Panc1 (cell line): ENCODE measurements around the gene PSMB10. TPM values are rescaled to one million over a fixed set of nuclear protein-coding genes. Genes with fewer than 3 reads are reported as not detected.

ENCODE experiments used
- ATAC-seq: fragments of 200-7000 bp; cut with Tn5 transposase; 2 replicates; pipeline ENCODE4 v1.9.1; 2020; ENCODE audit warnings: mild to moderate bottlenecking, moderate library complexity
- BruUV-seq: library from RNA; stranded (reverse); fragments of 400-500 nt; replicated peaks from 2 replicates; lab custom pipeline; 2021; lab: Mats Ljungman, UMichigan
- CTCF ChIA-PET: fragments of 300-600 bp; sonication (Branson Sonifier 250); formaldehyde crosslinking; loops from one replicate; lab custom pipeline; 2022; ENCODE audit warnings: antibody characterized with exemption; lab: Charles Lee
- POLR2A ChIA-PET: fragments of 300-600 bp; sonication (Branson Sonifier 250); formaldehyde crosslinking; loops from one replicate; lab custom pipeline; 2022; ENCODE audit warnings: antibody characterized with exemption; lab: Charles Lee
- DNase-seq: peaks from one replicate; pipeline ENCODE4 v3.0.0-alpha.2; 2010; ENCODE audit warnings: low read depth, low spot score
- H3K27ac ChIP-seq: 2 replicates; pipeline ENCODE4 v1.5.1; 2011; ENCODE audit warnings: mild to moderate bottlenecking, low read length, inconsistent platforms
- H3K27me3 ChIP-seq: fragments of 200-500 bp; sonication (Bioruptor generic); 2 replicates; pipeline ENCODE4 v1.6.0; 2014; ENCODE audit warnings: low read length, inconsistent platforms; ENCODE audit not compliant: control insufficient read depth, insufficient read depth
- H3K36me3 ChIP-seq: fragments of 200-500 bp; sonication (Bioruptor generic); 2 replicates; pipeline ENCODE4 v1.5.1; 2014; ENCODE audit warnings: inconsistent platforms, mild to moderate bottlenecking, low read length, moderate library complexity; ENCODE audit not compliant: control insufficient read depth, insufficient read depth
- H3K4me1 ChIP-seq: 2 replicates; pipeline ENCODE4 v1.5.1; 2011; ENCODE audit warnings: inconsistent platforms, mild to moderate bottlenecking, low read length, moderate library complexity; ENCODE audit not compliant: control insufficient read depth, insufficient read depth
- H3K4me3 ChIP-seq, 2 experiments: 2 replicates each; pipeline ENCODE4 v1.5.1; 2011 to 2012; ENCODE audit warnings: low read depth in 2 of 2, low read length in 2 of 2, mild to moderate bottlenecking in 2 of 2, inconsistent platforms in 1 of 2, moderate library complexity in 1 of 2
- H3K9me3 ChIP-seq: fragments of 200-500 bp; sonication (Bioruptor generic); 2 replicates; pipeline ENCODE4 v1.5.1; 2014; ENCODE audit warnings: low read depth, mild to moderate bottlenecking, inconsistent platforms, low read length, moderate library complexity; ENCODE audit not compliant: control insufficient read depth, insufficient read depth
- CTCF ChIP-seq: fragments of 450-650 bp; IDR thresholded peaks from 2 replicates; pipeline ENCODE4 v1.5.1; 2017; ENCODE audit warnings: mild to moderate bottlenecking
- POLR2AphosphoS5 ChIP-seq: IDR thresholded peaks from 2 replicates; pipeline ENCODE4 v1.6.1; 2012; ENCODE audit warnings: mild to moderate bottlenecking, low read depth, low read length, moderate library complexity
- REST ChIP-seq, 2 experiments: IDR thresholded peaks; 2 replicates each; pipeline ENCODE4 v1.6.1; 2011 to 2012; ENCODE audit warnings: low read depth in 2 of 2, control low read depth in 1 of 2, low read length in 1 of 2, mild to moderate bottlenecking in 1 of 2, moderate library complexity in 1 of 2; ENCODE audit not compliant: insufficient read depth in 1 of 2
- SIN3A ChIP-seq: IDR thresholded peaks from 2 replicates; pipeline ENCODE4 v1.6.1; 2012; ENCODE audit warnings: low read depth, mild to moderate bottlenecking, low read length, moderate library complexity, borderline replicate concordance; ENCODE audit not compliant: insufficient read depth
- TCF7L2 ChIP-seq: IDR thresholded peaks from 2 replicates; pipeline ENCODE4 v1.6.1; 2011; ENCODE audit warnings: mild to moderate bottlenecking, low read depth, low read length, inconsistent platforms
- in situ Hi-C: cut with HindIII; loops from 2 replicates; pipeline ENCODE4 v1.10.0; 2016; ENCODE audit warnings: low sequenced_read_pairs, low pct_unique_long_range_greater_than_20kb
- intact Hi-C: fragments of 100-400 bp; cut with micrococcal nuclease; formaldehyde crosslinking; loops from one replicate; pipeline ENCODE4 v1.10.0; 2022; ENCODE audit not compliant: unreplicated experiment
- total RNA-seq: library from RNA; stranded (reverse); gene quantifications from one replicate; pipeline ENCODE4 v1.2.1, GENCODE V29; 2021; ENCODE audit not compliant: unreplicated experiment

Gene PSMB10
- total RNA-seq, 1 experiment from 2014 or later, result 47.7 TPM

GRCh38 chr16:67948015-67948414, 11.4 kb upstream of the PSMB10 start:
- CTCF ChIA-PET, result no interaction called here
- Histone ChIP-seq H3K27me3 (no peaks in the 10 kb centered on the region), H3K4me3 (no peak overlapping the region), H3K27ac (no peak overlapping the region), H3K4me1 (no peaks in the 10 kb centered on the region; the same call in 1 of the 2 replicates), H3K36me3 (no peaks in the 10 kb centered on the region), H3K9me3 (no peaks in the 10 kb centered on the region)
- DNase-seq, result no peak
- TF ChIP-seq CTCF, result no peak
- TF ChIP-seq POLR2AphosphoS5, result no peak
- TF ChIP-seq REST (IDR thresholded peaks at IDR 0.05; ENCODE audit: insufficient read depth in 1 of 2, low read depth in 2 of 2, low read length in 1 of 2), result no peak
- no peak for TF ChIP-seq TCF7L2
- TF ChIP-seq SIN3A, result no peak
- BruUV-seq, result no TSS peak
- intact Hi-C loops (no loop called here), in situ Hi-C loops (no loop called here)
- POLR2A ChIA-PET, result no interaction called here
- no peak; the same call in 1 of the 2 replicates for ATAC-seq

- CTCF ChIA-PET, result no interaction called here
- in situ Hi-C loops (no loop called here), intact Hi-C loops (no loop called here)
- Histone ChIP-seq H3K4me1 (no peaks in the 10 kb centered on the region; the same call in 1 of the 2 replicates), H3K27ac (no peak overlapping the region), H3K36me3 (no peaks in the 10 kb centered on the region), H3K9me3 (no peaks in the 10 kb centered on the region), H3K4me3 (no peak overlapping the region), H3K27me3 (no peaks in the 10 kb centered on the region)
- DNase-seq (no peak), ATAC-seq (no peak)
- POLR2A ChIA-PET, result no interaction called here
- TF ChIP-seq REST (IDR thresholded peaks at IDR 0.05; ENCODE audit: insufficient read depth in 1 of 2, low read depth in 2 of 2, low read length in 1 of 2), result no peak
- no peak for TF ChIP-seq CTCF
- BruUV-seq, result no TSS peak
Measured at GRCh38 chr16:67946966-67947558, 10.4 kb upstream of the PSMB10 start.
